B cell (primary cell): Measurements from ENCODE around the gene CSRNP2. TPM values are rescaled to one million over a fixed set of nuclear protein-coding genes. Genes with fewer than 3 reads are reported as not detected.

Source experiments
- ATAC-seq: fragments of 200-7000 bp; cut with Tn5 transposase; one replicate; pipeline ENCODE4 v1.10.0; 2021; ENCODE audit warnings: low read depth, mild to moderate bottlenecking, moderate number of reproducible peaks, moderate library complexity
- CTCF ChIA-PET: fragments of 350-600 bp; sonication (Branson Sonifier 250); formaldehyde crosslinking; loops from one replicate; lab custom pipeline; 2021; ENCODE audit warnings: antibody characterized with exemption, inconsistent platforms; lab: Charles Lee
- POLR2A ChIA-PET: fragments of 350-600 bp; sonication (Branson Sonifier 250); formaldehyde crosslinking; loops from one replicate; lab custom pipeline; 2021; ENCODE audit warnings: antibody characterized with exemption; lab: Charles Lee
- DNase-seq: peaks from one replicate; pipeline ENCODE4 v3.0.0; 2013
- H2AFZ ChIP-seq: 2 replicates; pipeline ENCODE4 v1.6.1; 2012; ENCODE audit warnings: mild to moderate bottlenecking, low read depth, low read length; ENCODE audit not compliant: insufficient read depth, poor library complexity, severe bottlenecking
- H3K27ac ChIP-seq, 2 donors: 1 replicate in 1 of 2; 2 replicates in 1 of 2; pipeline ENCODE4 v1.5.1; 2012 to 2013; ENCODE audit warnings: low read length in 2 of 2, mild to moderate bottlenecking in 2 of 2, moderate library complexity in 1 of 2
- H3K27me3 ChIP-seq, 4 experiments: fragments of 200-600 bp in 1 of 4; sonication (generic) in 1 of 4; replicated peaks in 1 of 4; 1 replicate in 2 of 4; 2 replicates in 2 of 4; pipeline versions ENCODE4 v1.6.1 to v1.7.0; 2013 to 2016; ENCODE audit warnings: low read length in 3 of 4, mild to moderate bottlenecking in 2 of 4, mixed read lengths in 1 of 4, moderate library complexity in 1 of 4; ENCODE audit not compliant: insufficient read depth in 4 of 4, control insufficient read depth in 3 of 4; ENCODE audit errors: control extremely low read depth in 1 of 4
- H3K36me3 ChIP-seq, 2 experiments: replicated peaks in 1 of 2; 1 replicate in 1 of 2; 2 replicates in 1 of 2; pipeline versions ENCODE4 v1.6.1 to v1.7.1; 2013; ENCODE audit warnings: low read length in 1 of 2; ENCODE audit not compliant: insufficient read depth in 2 of 2, control insufficient read depth in 1 of 2; ENCODE audit errors: control extremely low read depth in 1 of 2, extremely low read depth in 1 of 2
- H3K4me1 ChIP-seq, 2 donors: fragments of 200-600 bp in 1 of 2; sonication (generic) in 1 of 2; 1 replicate in 1 of 2; 2 replicates in 1 of 2; pipeline versions ENCODE4 v1.5.1 to v1.6.1; 2013 to 2017; ENCODE audit warnings: low read length in 2 of 2; ENCODE audit not compliant: control insufficient read depth in 2 of 2, insufficient read depth in 2 of 2
- H3K4me2 ChIP-seq: replicated peaks from 2 replicates; pipeline ENCODE3; 2012; ENCODE audit warnings: mild to moderate bottlenecking, low read depth, low read length; ENCODE audit not compliant: poor library complexity, severe bottlenecking
- H3K4me3 ChIP-seq, 5 experiments: fragments of 200-600 bp in 1 of 5; sonication (generic) in 1 of 5; 1 replicate in 3 of 5; 2 replicates in 2 of 5; pipeline versions ENCODE4 v1.5.1 to v1.7.0; 2011 to 2016; ENCODE audit warnings: low read length in 4 of 5, mild to moderate bottlenecking in 4 of 5, low read depth in 2 of 5, control low read depth in 1 of 5, moderate library complexity in 1 of 5; ENCODE audit not compliant: insufficient read depth in 1 of 5; ENCODE audit errors: control extremely low read depth in 1 of 5, extremely low read depth in 1 of 5
- H3K79me2 ChIP-seq: fragments of 200-600 bp; sonication (generic); one replicate; pipeline ENCODE4 v1.6.0; 2016; ENCODE audit warnings: low read length; ENCODE audit not compliant: control insufficient read depth, insufficient read depth
- H3K9ac ChIP-seq: fragments of 200-600 bp; sonication (generic); 2 replicates; pipeline ENCODE4 v1.6.1; 2017; ENCODE audit warnings: mild to moderate bottlenecking, low read length, moderate library complexity
- H3K9me3 ChIP-seq, 3 donors: one replicate each; pipeline versions ENCODE4 v1.6.1 to v1.7.1; 2013; ENCODE audit warnings: low read length in 2 of 3; ENCODE audit not compliant: control insufficient read depth in 2 of 3, insufficient read depth in 1 of 3; ENCODE audit errors: control extremely low read depth in 1 of 3
- H4K20me1 ChIP-seq: 2 replicates; pipeline ENCODE4 v1.6.0; 2012; ENCODE audit warnings: mild to moderate bottlenecking, low read length; ENCODE audit not compliant: insufficient read depth, control insufficient read depth, poor library complexity, severe bottlenecking
- H3K27ac Mint-ChIP-seq: one replicate; pipeline ENCODE4 v1.8.0; 2021; ENCODE audit warnings: mixed read lengths
- H3K27me3 Mint-ChIP-seq: one replicate; pipeline ENCODE4 v1.8.0; 2021; ENCODE audit warnings: mixed read lengths
- H3K4me1 Mint-ChIP-seq: one replicate; pipeline ENCODE4 v1.8.0; 2021; ENCODE audit warnings: mixed read lengths
- H3K4me3 Mint-ChIP-seq: one replicate; pipeline ENCODE4 v1.8.0; 2021; ENCODE audit warnings: mixed read lengths
- H3K9me3 Mint-ChIP-seq: one replicate; pipeline ENCODE4 v1.8.0; 2022; ENCODE audit warnings: mixed read lengths; ENCODE audit not compliant: insufficient read depth
- CTCF ChIP-seq: fragments of 200-600 bp; IDR thresholded peaks from one replicate; pipeline ENCODE4 v1.8.0; 2022; ENCODE audit warnings: antibody characterized with exemption, mild to moderate bottlenecking
- EZH2 ChIP-seq: IDR thresholded peaks from 2 replicates; pipeline ENCODE4 v1.6.1; 2012; ENCODE audit warnings: borderline replicate concordance, low read depth, mild to moderate bottlenecking, moderate library complexity, low read length; ENCODE audit not compliant: insufficient read depth, poor library complexity, severe bottlenecking
- WGBS: methylation state at CpG from one replicate; pipeline ENCODE4 v1.1.5; 2013; ENCODE audit warnings: missing lambda C conversion rate; ENCODE audit not compliant: insufficient coverage; 5-methylcytosine and 5-hydroxymethylcytosine counted together
- intact Hi-C: fragments of 100-400 bp; cut with micrococcal nuclease; formaldehyde crosslinking; loops from one replicate; pipeline ENCODE4 v1.10.0; 2022
- polyA plus RNA-seq: library from polyadenylated mRNA; depleted of rRNA; stranded (reverse); fragments of >200 nt; gene quantifications from 2 replicates; pipeline ENCODE4 v1.2.3, GENCODE V29; 2012
- total RNA-seq, 2 donors: library from RNA; stranded (reverse); fragments of 120-200 nt in 1 of 2; gene quantifications; 1 replicate in 1 of 2; 2 replicates in 1 of 2; pipeline versions ENCODE4 v1.2.3 to v1.2.4, GENCODE V29; 2013 to 2022

The CSRNP2 gene
- total and polyA plus RNA-seq, 2 donors (not counting 1 experiment from before 2014, with no cell fraction given): 10.3 to 49.8 TPM

- no peak overlapping the region for H3K4me3 ChIP-seq
- CTCF ChIA-PET: interaction anchor here (1.0 kb wide), 1 partner anchor 90 kb away, joined by 3 read pairs; no protein-coding TSS in a partner anchor
- intact Hi-C loops: no loop called here
- no peaks in the 10 kb centered on the region for H3K27me3 ChIP-seq
- Mint-ChIP-seq H3K27ac (no peak overlapping the region), H3K9me3 (no peaks in the 10 kb centered on the region), H3K4me3 (no peak overlapping the region), H3K27me3 (no peaks in the 10 kb centered on the region), H3K4me1 (peaks cover 2% of the 10 kb centered on the region)
- 97% methylated on average over 6 of the region's 10 CpGs for WGBS
- H3K9me3 ChIP-seq: no peaks in the 10 kb centered on the region
- H2AFZ ChIP-seq: no peak overlapping the region
- H3K79me2 ChIP-seq: peaks cover 35% of the 10 kb centered on the region
- no peaks in the 10 kb centered on the region for H3K4me1 ChIP-seq
- ATAC-seq: no peak
- no peak overlapping the region for H3K4me2 ChIP-seq
- peaks cover 10 to 16% of the 10 kb centered on the region in 2 experiments for H3K36me3 ChIP-seq
- H3K9ac ChIP-seq: no peak overlapping the region
- TF ChIP-seq EZH2 (no peak), CTCF (no peak)
- POLR2A ChIA-PET: interaction anchor here (0.6 kb wide), 1 partner anchor 49 kb away, joined by 5 read pairs; no protein-coding TSS in a partner anchor
- no peak overlapping the region for H3K27ac ChIP-seq
- DNase-seq: no peak
- H4K20me1 ChIP-seq: no peaks in the 10 kb centered on the region
Observed at GRCh38 chr12:51076236-51076930, 7.0 kb downstream of the CSRNP2 start.

- H2AFZ ChIP-seq: no peak overlapping the region
- Mint-ChIP-seq H3K9me3 (no peaks in the 10 kb centered on the region), H3K27me3 (no peaks in the 10 kb centered on the region), H3K4me1 (no peaks in the 10 kb centered on the region), H3K4me3 (no peak overlapping the region), H3K27ac (no peak overlapping the region)
- no peaks in the 10 kb centered on the region for H3K27me3 ChIP-seq
- no peak overlapping the region for H3K27ac ChIP-seq
- 94% methylated on average over 5 of the region's 5 CpGs for WGBS
- ATAC-seq: no peak
- no peak for TF ChIP-seq CTCF
- no peak for TF ChIP-seq EZH2
- ChIA-PET CTCF (interaction anchor here (1.0 to 1.4 kb wide), 2 partner anchors 89 to 265 kb away, joined by 3 to 4 read pairs; no protein-coding TSS in a partner anchor), POLR2A (no interaction called here)
- no peaks in the 10 kb centered on the region for H4K20me1 ChIP-seq
- no peak for DNase-seq
- no peak overlapping the region for H3K4me3 ChIP-seq
- H3K79me2 ChIP-seq: peaks cover 35% of the 10 kb centered on the region
- peaks cover 10 to 16% of the 10 kb centered on the region in 2 experiments for H3K36me3 ChIP-seq
- H3K4me1 ChIP-seq: no peaks in the 10 kb centered on the region
- H3K9me3 ChIP-seq: no peaks in the 10 kb centered on the region
- H3K4me2 ChIP-seq: no peak overlapping the region
- intact Hi-C loops: no loop called here
- H3K9ac ChIP-seq: no peak overlapping the region
Observed at GRCh38 chr12:51075390-51075789, 8.0 kb downstream of the CSRNP2 start.
